MM.1S (cell line): ENCODE data around the gene TSPAN32.

ENCODE experiments used
- DNase-seq: peaks from one replicate; pipeline ENCODE4 v3.0.0-alpha.2; 2015
- H2AFZ ChIP-seq: fragments of 300-600 bp; sonication (generic); 2 replicates; pipeline ENCODE4 v1.6.0; 2016; ENCODE audit warnings: antibody characterized with exemption, low read length
- H3F3A ChIP-seq: fragments of 300-600 bp; sonication (generic); 2 replicates; pipeline ENCODE4 v1.6.1; 2016; ENCODE audit warnings: mild to moderate bottlenecking, antibody characterized with exemption, low read length, moderate library complexity, mixed read lengths; ENCODE audit not compliant: insufficient read depth
- H3K27ac ChIP-seq: fragments of 300-600 bp; sonication (generic); 2 replicates; pipeline ENCODE4 v1.5.1; 2016; ENCODE audit warnings: mild to moderate bottlenecking, low read length
- H3K27me3 ChIP-seq: fragments of 300-600 bp; sonication (generic); replicated peaks from 2 replicates; pipeline ENCODE4 v1.6.0; 2016; ENCODE audit warnings: low read length; ENCODE audit not compliant: insufficient read depth
- H3K36me3 ChIP-seq: fragments of 300-600 bp; sonication (generic); replicated peaks from 2 replicates; pipeline ENCODE4 v1.6.1; 2016; ENCODE audit warnings: mild to moderate bottlenecking, low read length, mixed read lengths; ENCODE audit not compliant: insufficient read depth
- H3K4me1 ChIP-seq: fragments of 300-600 bp; sonication (generic); 2 replicates; pipeline ENCODE4 v1.6.1; 2016; ENCODE audit warnings: low read length, mixed read lengths
- H3K4me2 ChIP-seq: fragments of 300-600 bp; sonication (generic); 2 replicates; pipeline ENCODE4 v1.6.0; 2016; ENCODE audit warnings: low read depth, low read length
- H3K4me3 ChIP-seq: fragments of 300-600 bp; sonication (generic); 2 replicates; pipeline ENCODE4 v1.5.1; 2016; ENCODE audit warnings: low read length, mixed read lengths
- H3K79me2 ChIP-seq: fragments of 300-600 bp; sonication (generic); 2 replicates; pipeline ENCODE4 v1.6.1; 2016; ENCODE audit warnings: mixed run types, low read length, mixed read lengths
- H3K9ac ChIP-seq: fragments of 300-600 bp; sonication (generic); 2 replicates; pipeline ENCODE4 v1.6.1; 2016; ENCODE audit warnings: low read length, mixed read lengths
- H3K9me2 ChIP-seq: fragments of 300-600 bp; sonication (generic); replicated peaks from 2 replicates; pipeline ENCODE4 v1.6.1; 2016; ENCODE audit warnings: mild to moderate bottlenecking, low read length, mixed read lengths; ENCODE audit not compliant: insufficient read depth
- H3K9me3 ChIP-seq: fragments of 300-600 bp; sonication (generic); replicated peaks from 2 replicates; pipeline ENCODE4 v1.6.1; 2016; ENCODE audit warnings: mild to moderate bottlenecking, low read length, mixed read lengths; ENCODE audit not compliant: insufficient read depth
- H4K20me1 ChIP-seq: fragments of 300-600 bp; sonication (generic); 2 replicates; pipeline ENCODE4 v1.6.1; 2016; ENCODE audit warnings: mild to moderate bottlenecking, low read length, moderate library complexity, mixed read lengths; ENCODE audit not compliant: insufficient read depth
- CTCF ChIP-seq: fragments of 300-600 bp; sonication (generic); IDR thresholded peaks from 2 replicates; pipeline ENCODE4 v1.5.1; 2016; ENCODE audit warnings: antibody characterized with exemption, low read length, mixed read lengths
- EZH2 ChIP-seq: fragments of 300-600 bp; sonication (generic); optimal IDR thresholded peaks from 2 replicates; pipeline ENCODE3; 2017; ENCODE audit warnings: low read depth, mild to moderate bottlenecking, antibody characterized with exemption, low read length, mixed read lengths
- EZH2phosphoT487 ChIP-seq: fragments of 300-600 bp; sonication (generic); IDR thresholded peaks from 2 replicates; pipeline ENCODE4 v1.6.1; 2018; ENCODE audit warnings: antibody characterized with exemption, low read length

TSPAN32 gene

GRCh38 chr11:2310073-2310785 lies 8.4 kb downstream of the TSPAN32 start:
- H2AFZ ChIP-seq: no peak overlapping the region
- H3K4me3 ChIP-seq: no peak overlapping the region
- H3K27ac ChIP-seq: no peak overlapping the region
- H3F3A ChIP-seq: no peaks in the 10 kb centered on the region
- no peaks in the 10 kb centered on the region for H3K9me2 ChIP-seq
- no peak overlapping the region for H3K9ac ChIP-seq
- no peak overlapping the region for H3K4me2 ChIP-seq
- no peaks in the 10 kb centered on the region for H3K9me3 ChIP-seq
- peaks cover 71% of the 10 kb centered on the region for H3K27me3 ChIP-seq
- no peaks in the 10 kb centered on the region for H4K20me1 ChIP-seq
- TF ChIP-seq CTCF (no peak), EZH2 (no peak), EZH2phosphoT487 (no peak)
- H3K4me1 ChIP-seq: peaks cover 10% of the 10 kb centered on the region
- no peaks in the 10 kb centered on the region for H3K79me2 ChIP-seq
- H3K36me3 ChIP-seq: no peaks in the 10 kb centered on the region
- no peak for DNase-seq

GRCh38 chr11:2310786-2311352 lies 9.1 kb downstream of the TSPAN32 start:
- H3K9me3 ChIP-seq: no peaks in the 10 kb centered on the region
- no peak overlapping the region for H3K9ac ChIP-seq
- DNase-seq: no peak
- H3K79me2 ChIP-seq: no peaks in the 10 kb centered on the region
- H3K4me1 ChIP-seq: peaks cover 6% of the 10 kb centered on the region
- no peak overlapping the region for H3K4me3 ChIP-seq
- H3K4me2 ChIP-seq: no peak overlapping the region
- no peaks in the 10 kb centered on the region for H4K20me1 ChIP-seq
- no peak for TF ChIP-seq EZH2
- TF ChIP-seq EZH2phosphoT487: no peak
- TF ChIP-seq CTCF: no peak
- H3F3A ChIP-seq: no peaks in the 10 kb centered on the region
- no peaks in the 10 kb centered on the region for H3K9me2 ChIP-seq
- no peak overlapping the region for H3K27ac ChIP-seq
- no peak overlapping the region for H2AFZ ChIP-seq
- no peaks in the 10 kb centered on the region for H3K36me3 ChIP-seq
- H3K27me3 ChIP-seq: peaks cover 78% of the 10 kb centered on the region

- Histone ChIP-seq H3K4me1 (no peaks in the 10 kb centered on the region), H3K9ac (no peak overlapping the region), H3K4me2 (no peak overlapping the region)
Observed at GRCh38 chr11:2311353-2312133, 9.7 kb downstream of the TSPAN32 start.

More at GRCh38 chr11:2311353-2312133, 9.7 kb downstream of the TSPAN32 start:
- Histone ChIP-seq H3K27ac (no peak overlapping the region), H3K9me2 (no peaks in the 10 kb centered on the region), H3K4me3 (no peak overlapping the region), H3F3A (no peaks in the 10 kb centered on the region), H2AFZ (no peak overlapping the region), H3K9me3 (no peaks in the 10 kb centered on the region), H3K27me3 (peaks cover 85% of the 10 kb centered on the region), H3K79me2 (no peaks in the 10 kb centered on the region), H4K20me1 (no peaks in the 10 kb centered on the region), H3K36me3 (no peaks in the 10 kb centered on the region)
- no peak for DNase-seq
- TF ChIP-seq CTCF (no peak), EZH2phosphoT487 (no peak), EZH2 (no peak)
